Measurements from ENCODE around the gene SHC2.
"Not testable (repeated sequence)": the region's sequence is repeated elsewhere in the genome, so short reads cannot be mapped to it uniquely, and the experiment has no call there.

Gene SHC2

DNA sequence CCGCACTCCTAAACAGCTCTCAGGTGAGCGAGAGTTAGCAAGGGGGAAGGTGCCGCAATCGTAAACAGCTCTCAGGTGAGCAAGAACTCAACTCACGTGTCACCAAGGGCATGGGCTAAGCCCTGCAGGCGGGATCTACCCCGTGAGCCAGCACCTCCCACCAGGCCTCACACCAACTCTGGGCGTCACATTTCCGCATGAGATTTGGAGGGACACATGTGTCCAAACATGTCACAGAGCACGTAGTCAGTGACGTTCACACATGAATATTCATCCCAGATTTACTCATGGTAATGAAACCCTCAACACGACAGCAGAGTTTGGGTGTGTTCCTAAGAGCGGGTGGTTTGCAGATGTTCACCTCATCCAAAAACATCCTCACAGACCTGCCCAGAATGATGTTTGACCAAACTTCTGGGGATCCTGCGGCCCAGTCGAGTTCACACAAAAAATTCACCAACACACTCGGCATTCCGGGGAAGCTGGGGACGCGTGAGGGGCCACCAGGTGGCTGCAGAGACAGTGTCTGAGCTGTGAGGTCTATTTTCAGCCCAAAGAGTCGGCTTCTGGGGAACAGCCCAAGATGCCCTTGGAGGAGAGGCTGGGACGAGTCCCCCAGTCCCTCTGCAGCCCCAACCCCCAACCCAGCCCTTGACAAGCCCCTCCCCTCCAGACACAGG, 71.4 kb downstream of the SHC2 start:
- no peak for DNase-seq (ENCODE audit: low spot score)

DNA sequence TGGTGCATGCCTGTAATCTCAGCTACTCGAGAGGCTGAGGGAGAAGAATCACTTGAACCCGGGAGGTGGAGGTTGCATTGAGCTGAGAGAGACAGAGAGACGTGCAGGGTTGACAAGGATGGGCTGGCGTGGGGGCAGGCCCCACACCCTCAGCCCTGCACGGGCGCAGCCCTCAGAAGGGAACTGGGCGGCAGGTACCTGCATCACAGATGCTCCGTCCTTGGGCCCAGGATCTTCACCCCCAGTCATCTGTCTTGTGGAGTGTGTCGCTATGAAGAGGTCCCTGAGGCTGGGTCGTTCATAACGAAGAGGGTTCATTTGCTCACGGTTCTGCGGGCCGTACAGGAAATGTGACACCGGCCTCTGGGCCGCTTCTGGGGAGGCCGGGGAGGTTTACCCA, 72.1 kb downstream of the SHC2 start:
- DNase-seq (ENCODE audit: low spot score): no peak

DNA sequence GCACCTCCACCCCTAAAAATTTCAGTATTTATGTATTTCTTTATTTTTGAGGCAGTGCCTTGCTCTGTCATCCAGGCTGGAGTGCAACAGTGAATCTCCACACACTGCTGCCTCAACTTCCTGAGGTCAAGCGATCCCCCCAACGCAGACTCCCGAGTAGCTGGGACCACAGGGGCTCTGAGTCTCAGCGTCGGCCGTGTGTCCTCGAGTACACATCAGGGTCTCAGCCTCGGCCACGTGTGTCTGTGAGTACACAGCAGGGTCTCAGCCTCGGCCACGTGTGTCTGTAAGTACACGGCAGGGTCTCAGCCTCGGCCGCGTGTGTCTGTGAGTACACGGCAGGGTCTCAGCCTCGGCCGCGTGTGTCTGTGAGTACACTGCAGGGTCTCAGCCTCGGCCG, 73.1 kb downstream of the SHC2 start:
- DNase-seq (ENCODE audit: low spot score): no peak

DNA sequence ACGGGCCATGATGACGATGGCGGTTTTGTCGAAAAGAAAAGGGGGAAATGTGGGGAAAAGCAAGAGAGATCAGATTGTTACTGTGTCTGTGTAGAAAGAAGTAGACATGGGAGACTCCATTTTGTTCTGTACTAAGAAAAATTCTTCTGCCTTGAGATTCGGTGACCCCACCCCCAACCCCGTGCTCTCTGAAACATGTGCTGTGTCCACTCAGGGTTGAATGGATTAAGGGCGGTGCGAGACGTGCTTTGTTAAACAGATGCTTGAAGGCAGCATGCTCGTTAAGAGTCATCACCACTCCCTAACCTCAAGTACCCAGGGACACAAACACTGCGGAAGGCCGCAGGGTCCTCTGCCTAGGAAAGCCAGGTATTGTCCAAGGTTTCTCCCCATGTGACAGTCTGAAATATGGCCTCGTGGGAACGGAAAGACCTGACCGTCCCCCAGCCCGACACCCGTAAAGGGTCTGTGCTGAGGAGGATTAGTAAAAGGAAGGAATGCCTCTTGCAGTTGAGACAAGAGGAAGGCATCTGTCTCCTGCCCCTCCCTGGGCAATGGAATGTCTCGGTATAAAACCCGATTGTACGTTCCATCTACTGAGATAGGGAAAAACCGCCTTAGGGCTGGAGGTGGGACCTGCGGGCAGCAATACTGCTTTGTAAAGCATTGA, 74.1 kb downstream of the SHC2 start:
- not testable (repeated sequence) for DNase-seq (ENCODE audit: low spot score)

DNA sequence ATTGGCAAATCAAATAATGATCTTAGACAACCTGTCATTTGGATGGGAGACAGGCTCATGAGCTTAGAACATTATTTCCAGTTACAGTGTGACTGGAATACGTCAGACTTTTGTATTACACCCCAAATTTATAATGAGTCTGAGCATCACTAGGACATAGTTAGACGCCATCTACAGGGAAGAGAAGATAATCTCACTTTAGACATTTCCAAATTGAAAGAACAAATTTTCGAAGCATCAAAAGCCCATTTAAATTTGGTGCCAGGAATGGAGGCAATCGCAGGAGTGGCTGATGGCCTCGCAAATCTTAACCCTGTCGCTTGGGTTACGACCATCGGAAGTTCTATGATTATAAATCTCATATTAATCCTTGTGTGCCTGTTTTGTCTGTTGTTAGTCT, 74.6 kb downstream of the SHC2 start:
- not testable (repeated sequence) for DNase-seq (ENCODE audit: low spot score)

DNA sequence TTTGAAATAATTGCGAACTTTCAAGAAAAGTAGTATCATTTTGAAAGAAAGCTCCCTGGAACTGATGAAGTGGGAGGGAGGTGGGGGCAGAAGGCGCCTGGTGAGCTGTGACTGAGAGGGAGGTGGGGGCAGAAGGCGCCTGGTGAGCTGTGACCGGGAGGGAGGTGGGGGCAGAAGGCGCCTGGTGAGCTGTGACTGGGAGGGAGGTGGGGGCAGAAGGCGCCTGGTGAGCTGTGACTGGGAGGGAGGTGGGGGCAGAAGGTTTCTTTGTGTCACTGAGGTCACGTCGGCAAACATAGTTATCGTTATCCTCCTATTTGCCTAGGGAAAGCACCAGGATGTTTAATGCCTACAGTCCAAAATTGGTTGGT, 76.0 kb downstream of the SHC2 start:
- no peak for DNase-seq (ENCODE audit: low spot score)

DNA sequence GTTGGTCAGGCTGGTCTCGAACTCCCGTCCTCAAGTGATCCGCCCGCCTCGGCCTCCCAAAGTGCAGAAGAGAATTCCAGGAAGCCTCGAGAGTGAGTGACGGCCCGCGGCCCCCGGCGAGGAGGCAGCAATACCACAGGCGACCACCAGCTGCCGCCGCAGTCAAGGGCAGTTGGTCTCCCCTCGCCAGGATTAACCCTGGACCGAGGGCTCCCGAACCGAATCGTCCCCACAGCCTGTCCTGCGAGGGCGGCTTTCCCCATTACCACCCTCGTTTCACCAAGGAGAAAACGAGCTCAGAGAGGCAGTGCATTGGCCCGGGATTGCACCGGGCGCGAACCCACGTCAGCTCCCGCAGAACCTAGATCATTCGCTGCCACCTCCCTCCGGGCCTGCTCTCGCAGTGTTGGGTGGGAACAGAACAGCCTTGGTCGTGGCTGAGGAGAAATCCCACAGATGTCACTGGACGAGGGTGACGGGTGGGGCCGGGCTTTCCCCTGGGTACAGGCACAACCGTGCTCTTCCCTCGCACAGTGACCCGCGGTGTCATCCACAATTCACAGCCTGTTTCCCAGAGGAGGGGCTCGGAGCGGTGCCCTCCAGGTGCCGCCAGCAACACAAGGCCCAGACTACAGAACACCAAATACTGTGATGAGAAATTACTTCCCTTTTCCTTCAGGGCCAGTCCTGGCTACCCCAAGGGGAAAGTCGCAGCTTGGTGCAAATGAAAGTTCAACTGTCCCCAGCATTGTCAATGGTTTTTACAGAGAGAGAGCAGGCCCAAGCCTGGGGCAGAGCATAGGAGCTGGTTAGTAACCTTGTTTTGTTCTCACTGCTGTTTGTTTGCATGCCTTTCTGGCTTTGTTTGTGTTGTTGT, 76.7 kb downstream of the SHC2 start:
- DNase-seq (ENCODE audit: low spot score): no peak

DNA sequence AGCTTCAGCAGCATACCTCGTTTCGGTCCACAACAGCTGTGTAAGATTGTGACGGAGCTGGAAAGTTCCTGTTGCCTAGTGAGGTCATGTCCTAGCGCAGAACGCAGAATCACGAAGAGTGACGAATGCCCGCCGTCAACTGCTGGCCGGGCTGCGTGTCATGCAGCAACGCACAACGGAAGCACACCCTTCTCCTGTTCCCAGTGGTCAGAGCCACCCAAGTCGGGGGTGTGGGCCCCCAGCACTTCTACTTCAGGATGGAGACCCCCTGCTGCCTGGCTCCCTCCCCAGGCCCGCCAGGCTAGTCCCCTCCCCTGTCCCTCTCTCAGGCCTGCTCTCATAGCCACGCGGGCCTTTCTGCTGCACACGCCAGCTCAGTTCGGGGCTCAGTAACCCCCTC, 77.8 kb downstream of the SHC2 start:
- DNase-seq (ENCODE audit: low spot score): no peak

DNA sequence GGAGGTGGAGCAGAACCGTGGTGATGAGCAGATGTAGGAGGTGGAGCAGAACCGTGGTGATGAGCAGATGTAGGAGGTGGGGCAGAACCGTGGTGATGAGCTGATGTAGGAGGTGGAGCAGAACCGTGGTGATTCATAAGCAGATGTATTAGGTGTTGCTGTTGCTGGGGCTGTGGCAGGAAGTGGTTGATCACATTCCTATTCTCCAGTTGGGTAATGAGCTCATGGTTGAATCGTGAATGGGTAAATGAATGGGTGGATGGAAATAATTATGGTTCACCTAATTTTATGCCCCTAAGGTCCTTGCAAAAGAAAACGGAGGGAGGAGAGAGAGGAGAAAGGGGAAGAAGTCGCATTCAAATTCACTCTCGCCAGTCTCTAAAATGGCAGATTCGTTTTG, 78.3 kb downstream of the SHC2 start:
- DNase-seq (ENCODE audit: low spot score): not testable (repeated sequence)

DNA sequence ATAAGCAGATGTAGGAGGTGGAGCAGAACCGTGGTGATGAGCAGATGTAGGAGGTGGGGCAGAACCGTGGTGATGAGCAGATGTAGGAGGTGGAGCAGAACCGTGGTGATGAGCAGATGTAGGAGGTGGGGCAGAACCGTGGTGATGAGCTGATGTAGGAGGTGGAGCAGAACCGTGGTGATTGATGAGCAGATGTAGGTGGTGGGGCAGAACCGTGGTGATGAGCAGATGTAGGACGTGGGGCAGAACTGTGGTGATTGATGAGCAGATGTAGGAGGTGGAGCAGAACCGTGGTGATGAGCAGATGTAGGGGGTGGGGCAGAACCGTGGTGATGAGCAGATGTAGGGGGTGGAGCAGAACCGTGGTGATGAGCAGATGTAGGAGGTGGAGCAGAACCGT, 78.9 kb downstream of the SHC2 start:
- not testable (repeated sequence) for DNase-seq (ENCODE audit: low spot score)

DNA sequence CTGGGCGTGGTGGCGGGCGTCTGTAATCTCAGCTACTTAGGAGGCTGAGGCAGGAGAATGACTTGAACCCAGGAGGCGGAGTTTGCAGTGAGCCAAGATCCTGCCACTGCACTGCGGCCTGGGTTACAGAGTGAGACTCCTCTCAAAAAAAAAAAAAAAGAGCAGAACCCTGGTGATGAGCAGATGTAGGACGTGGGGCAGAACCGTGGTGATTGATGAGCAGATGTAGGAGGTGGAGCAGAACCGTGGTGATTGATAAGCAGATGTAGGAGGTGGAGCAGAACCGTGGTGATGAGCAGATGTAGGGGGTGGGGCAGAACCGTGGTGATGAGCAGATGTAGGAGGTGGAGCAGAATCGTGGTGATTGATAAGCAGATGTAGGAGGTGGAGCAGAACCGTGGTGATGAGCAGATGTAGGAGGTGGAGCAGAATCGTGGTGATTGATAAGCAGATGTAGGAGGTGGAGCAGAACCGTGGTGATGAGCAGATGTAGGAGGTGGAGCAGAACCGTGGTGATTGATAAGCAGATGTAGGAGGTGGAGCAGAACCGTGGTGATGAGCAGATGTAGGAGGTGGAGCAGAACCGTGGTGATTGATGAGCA, 80.1 kb downstream of the SHC2 start:
- DNase-seq (ENCODE audit: low spot score): not testable (repeated sequence)

DNA sequence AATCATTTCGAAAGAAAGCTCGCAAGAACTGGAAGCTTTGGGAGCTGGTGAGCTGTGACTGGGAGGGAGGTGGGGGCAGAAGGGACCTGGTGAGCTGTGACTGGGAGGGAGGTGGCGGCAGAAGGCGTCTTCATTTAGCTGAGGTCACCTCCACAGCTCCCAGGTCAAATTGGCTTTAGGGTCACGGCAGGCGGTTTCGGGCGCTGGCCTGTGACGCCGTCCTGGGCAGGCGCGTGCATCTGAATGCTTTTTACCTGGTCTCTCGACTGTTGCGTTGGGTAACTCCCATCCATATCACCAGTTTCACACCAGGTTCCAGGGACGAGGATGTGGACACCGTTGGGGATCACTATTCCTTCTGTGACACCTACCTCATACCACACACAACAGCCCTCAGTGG, 81.0 kb downstream of the SHC2 start:
- no peak for DNase-seq (ENCODE audit: low spot score)

DNA sequence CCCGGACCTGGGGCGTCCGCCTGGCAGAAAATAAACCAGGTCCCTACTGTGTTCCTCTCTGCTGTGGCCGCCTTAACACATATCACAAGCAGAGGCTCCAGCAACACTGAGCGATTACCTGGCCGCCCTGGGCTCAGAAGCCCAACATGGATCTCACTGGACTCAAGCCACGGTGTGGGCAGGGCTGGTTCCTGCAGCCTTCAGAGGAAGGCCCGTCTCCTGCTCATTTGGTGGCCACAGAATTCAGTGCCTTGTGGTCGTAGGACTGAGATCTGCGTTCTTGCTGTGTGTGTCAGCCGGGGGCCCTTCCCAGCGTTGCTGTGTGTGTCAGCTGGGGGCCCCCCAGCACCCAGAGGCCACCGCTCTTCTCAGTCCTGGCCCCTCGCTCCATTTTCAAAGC, 82.1 kb downstream of the SHC2 start:
- DNase-seq (ENCODE audit: low spot score): no peak

DNA sequence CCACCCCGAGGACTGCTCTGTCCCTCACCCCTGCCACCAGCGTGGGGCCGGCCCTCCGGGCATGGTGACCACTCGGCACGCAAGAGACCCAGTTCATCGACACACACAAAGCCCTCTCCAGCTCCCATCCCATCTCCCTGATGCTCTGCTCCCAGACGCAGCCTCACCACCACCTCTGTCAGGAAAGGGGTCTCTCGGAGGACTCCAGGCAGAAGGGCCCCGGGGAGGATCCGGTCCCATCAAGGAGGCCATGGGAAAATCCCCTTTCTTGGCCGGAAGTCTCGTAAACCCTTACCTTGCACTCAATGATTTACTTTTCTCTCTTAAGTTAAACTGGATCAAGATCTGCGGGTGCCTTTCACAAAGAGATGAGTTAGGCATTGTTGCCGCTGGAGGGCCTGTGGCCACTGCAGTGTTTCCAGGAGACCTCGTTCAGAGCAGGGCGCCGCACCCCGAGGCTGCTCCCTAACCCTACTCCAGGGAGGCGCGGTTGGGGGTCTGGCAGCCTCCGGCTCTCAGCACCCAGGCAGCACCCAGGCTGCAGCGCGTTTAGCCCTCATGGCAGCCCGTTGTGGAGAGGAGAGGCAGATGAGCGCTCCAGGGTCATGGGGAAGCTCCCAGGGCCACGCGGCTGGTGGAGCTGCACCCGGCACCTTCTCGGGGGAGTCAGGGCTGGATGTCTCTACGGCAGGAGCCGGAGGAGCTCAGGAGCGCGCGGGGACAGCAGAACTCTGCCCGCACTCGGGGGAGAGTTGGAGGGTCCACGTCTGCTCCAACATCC, 82.8 kb downstream of the SHC2 start:
- no peak for DNase-seq (ENCODE audit: low spot score)

DNA sequence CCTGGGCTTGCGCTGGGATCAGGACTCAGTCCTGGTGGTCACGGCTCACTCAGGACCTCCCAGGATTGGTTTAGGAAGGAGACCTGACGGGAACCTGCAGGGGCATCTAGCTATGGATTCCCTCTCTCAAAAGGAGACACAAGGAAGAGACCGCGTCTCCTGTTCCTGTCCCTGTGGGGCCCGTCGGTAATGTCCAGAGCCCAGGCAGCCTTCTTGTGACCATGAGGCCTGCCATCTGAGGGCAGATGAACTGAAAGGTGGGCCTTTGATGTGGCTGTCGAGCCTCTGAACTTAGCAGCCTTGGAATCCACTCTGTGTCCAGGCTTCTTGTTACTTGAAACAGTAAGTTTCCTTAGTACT, 84.7 kb downstream of the SHC2 start:
- DNase-seq (ENCODE audit: low spot score): no peak

DNA sequence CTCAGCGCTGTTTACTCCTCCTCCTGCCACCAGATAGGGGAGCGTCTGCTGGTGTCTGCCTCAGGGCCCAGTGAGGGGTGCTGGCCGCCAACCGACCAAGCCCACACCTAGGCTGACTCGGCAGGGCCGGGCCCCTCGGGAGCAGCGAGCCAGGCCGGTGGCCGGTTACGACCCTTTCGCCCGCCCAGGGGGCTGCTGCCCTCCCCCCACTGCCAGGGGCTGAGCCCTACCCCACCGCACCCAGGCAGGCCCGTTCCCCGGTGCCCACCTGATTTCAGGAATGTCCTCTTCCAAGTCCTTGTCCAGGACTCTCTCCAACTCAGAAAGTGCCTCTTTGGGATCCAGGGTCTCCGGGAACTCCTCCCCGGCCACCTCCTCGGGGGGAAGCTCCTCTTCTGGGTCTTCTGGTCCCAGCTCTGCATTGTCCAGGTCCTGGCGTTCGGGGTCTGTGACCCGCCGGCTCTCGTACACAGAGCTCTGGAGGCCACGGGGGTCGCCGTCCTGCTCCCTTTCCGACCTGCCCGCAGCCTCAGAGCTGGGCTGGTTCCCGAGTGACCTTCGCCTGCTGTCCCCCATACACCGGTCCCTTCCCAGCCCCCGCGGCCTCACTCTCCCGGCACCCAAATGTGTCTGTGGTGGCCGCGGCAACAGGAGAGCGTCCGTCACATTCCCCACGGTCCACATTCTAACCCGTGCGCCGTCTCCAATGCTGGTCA, 85.3 kb downstream of the SHC2 start:
- DNase-seq (ENCODE audit: low spot score): no peak

DNA sequence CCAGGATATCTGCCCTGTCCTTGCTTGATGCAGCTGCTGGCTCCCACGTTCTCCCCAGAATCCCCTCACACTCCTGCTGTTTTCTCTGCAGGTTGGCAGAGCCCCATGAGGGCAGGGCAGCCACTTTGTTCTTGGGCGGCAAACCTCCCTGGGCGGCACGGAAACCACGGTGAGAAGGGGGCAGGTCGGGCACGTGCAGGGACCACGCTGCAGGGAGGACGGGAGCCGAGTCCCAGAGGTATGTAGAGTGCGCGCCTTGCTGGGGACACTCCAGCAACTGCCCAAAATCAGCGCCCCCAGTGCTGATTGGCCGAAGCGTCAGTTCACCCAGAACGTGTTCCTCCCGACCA, 86.0 kb downstream of the SHC2 start:
- DNase-seq (ENCODE audit: low spot score): no peak

DNA sequence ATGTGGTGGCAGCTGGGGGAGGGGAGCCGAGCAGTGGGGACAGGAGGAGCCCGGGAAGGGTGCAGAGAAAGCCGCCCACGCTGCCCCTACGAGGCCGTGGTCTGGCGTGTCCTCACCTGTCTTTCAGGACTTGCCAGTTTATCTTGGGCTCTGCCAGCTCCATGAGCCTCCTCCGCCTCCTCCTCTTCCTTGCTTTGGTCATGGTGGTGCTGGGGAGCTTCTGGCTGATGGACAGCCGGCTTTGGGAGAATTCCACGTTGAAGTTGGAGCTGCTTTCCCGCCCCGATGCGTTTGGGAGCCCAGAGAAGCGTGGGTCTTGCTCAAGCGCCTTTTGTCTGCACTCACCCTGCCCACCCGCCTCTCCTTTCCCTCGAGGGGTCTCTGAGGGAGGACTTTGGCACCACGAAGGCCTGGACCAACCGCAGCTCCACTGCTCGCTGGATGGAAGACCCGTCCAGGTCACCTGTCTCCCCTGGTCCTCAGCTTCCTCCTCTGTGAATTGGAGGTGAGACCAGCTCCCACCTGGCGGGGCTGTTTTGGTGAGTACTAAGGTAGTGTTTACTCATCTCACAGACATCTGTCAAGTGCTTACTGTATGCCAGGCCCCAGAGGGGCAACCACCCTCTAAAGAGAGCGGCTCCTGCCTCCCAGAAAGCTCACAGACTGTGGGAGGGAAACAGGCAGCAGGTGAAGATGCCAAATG, 86.5 kb downstream of the SHC2 start:
- no peak for DNase-seq (ENCODE audit: low spot score)

DNA sequence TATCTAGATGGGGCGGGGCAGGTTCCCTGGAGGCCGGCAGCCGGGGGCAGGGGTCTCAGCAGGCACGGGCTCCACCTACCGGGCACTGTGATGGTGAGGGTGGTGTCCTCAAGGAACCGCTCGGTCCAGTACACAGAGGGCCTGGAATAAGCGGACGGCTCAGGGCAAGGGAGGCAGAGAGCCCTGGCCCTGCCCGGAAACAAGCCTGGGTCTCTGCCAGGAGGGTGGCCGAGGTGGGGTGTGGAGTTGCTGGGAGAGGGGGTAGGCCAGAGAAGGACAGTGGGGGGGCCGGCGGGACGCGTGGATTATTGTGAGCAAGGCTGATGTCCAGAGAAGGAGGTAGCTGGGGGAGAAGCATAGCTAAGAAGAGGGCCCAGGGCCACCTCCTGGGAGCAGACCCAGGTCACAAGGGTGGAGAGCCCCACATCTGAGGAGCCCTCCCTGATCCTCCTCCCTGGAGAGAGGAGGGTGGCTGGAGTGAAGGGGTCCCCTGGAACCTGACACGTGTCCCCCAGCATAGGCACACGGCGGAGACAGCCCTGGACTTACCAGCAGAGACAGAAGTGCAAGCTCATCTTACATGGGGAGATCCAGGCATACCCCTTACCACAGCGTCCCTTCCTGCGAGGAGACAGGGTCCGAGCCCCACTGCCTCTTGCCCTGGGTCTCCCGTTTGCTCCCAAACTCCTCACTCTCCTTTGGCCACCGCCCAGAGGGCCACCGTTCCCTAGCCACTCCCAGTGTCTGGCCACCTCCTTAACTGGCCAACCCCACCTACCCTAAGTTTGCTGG, 87.2 kb downstream of the SHC2 start:
- no peak for DNase-seq (ENCODE audit: low spot score)

DNA sequence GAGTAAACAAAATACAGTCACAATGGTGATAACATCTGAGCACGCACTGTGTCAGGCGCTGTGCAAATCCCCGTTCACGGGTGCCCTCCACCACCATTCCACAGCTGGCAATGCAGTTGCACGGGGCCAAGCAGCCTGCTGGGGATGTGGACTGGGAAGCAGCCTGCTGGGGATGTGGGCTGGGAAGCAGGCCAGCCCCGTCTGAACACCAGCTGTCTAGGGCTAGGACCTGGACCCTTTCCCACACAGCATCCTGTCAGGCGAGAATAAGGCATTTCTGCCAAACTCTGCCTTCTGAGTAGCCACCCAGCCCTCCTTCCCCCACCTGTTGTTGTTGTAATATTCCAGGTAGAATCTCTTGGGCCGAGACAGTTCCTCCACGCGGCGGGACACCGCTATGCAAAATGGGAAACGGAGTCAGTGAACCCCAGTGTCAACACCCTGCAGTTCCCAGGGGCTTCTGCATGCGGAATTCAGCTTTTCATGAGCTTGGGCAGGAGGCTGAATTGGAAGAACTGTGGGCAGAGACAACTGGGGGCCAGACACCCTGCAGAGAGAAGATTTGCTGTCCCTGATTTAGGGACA, 88.4 kb downstream of the SHC2 start:
- no peak for DNase-seq (ENCODE audit: low spot score)
